Measurements from ENCODE around the gene INPP5D.

DNA sequence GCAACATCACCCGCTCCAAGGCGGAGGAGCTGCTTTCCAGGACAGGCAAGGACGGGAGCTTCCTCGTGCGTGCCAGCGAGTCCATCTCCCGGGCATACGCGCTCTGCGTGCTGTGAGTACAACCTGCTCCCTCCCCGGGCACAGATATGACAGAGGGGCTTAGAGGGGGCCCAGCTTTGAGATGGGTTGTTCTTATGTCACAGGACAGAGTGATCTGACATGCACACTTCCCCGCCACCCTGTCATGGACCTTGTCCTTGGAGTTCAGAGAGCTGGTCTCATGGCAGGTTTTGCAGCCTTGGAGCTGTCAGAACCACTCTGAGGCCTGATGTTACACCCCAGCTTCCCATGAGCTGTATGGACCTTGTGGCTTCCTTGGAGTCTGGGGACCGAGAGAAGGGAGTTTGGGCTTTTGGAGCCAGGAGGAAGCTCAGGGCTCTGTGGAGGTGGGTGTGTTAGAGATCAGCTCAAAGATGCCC lies 398 bp downstream of the INPP5D start:
- TF ChIP-seq, protein P1, sequence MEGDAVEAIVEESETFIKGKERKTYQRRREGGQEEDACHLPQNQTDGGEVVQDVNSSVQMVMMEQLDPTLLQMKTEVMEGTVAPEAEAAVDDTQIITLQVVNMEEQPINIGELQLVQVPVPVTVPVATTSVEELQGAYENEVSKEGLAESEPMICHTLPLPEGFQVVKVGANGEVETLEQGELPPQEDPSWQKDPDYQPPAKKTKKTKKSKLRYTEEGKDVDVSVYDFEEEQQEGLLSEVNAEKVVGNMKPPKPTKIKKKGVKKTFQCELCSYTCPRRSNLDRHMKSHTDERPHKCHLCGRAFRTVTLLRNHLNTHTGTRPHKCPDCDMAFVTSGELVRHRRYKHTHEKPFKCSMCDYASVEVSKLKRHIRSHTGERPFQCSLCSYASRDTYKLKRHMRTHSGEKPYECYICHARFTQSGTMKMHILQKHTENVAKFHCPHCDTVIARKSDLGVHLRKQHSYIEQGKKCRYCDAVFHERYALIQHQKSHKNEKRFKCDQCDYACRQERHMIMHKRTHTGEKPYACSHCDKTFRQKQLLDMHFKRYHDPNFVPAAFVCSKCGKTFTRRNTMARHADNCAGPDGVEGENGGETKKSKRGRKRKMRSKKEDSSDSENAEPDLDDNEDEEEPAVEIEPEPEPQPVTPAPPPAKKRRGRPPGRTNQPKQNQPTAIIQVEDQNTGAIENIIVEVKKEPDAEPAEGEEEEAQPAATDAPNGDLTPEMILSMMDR (IDR thresholded peaks at IDR 0.05) = no peak
- TF ChIP-seq EP300 (IDR thresholded peaks at IDR 0.05) (no peak), POLR2A (IDR thresholded peaks at IDR 0.05) (no peak)
